ENCODE data around the gene LDB2. TPM values are rescaled to one million over a fixed set of nuclear protein-coding genes. Genes with fewer than 3 reads are reported as not detected.

LDB2 gene
- total RNA-seq, 2 donors from 2014 or later = 31.0 to 34.1 TPM

GRCh38 chr4:16745887-16746286 lies 152.6 kb downstream of the LDB2 start:
- Histone ChIP-seq H3K27ac (no peak overlapping the region), H3K4me1 (ENCODE audit: control insufficient read depth in 1 of 2, low read depth in 2 of 2) (peaks cover 2 to 6% of the 10 kb centered on the region in 2 donors), H3K4me3 (no peak overlapping the region), H3K9me3 (no peaks in the 10 kb centered on the region), H3K36me3 (no peaks in the 10 kb centered on the region), H3K27me3 (replicated peaks; ENCODE audit: insufficient read depth) (no peaks in the 10 kb centered on the region)
- no peak for TF ChIP-seq CTCF (IDR thresholded peaks at IDR 0.05)
- ATAC-seq (ENCODE audit: insufficient number of reproducible peaks, low FRiP score, low read depth) = no peak
- DNase-seq (ENCODE audit: low spot score) = no peak

GRCh38 chr4:16745009-16745635 lies 153.3 kb downstream of the LDB2 start:
- no peak overlapping the region for H3K4me3 ChIP-seq
- H3K4me1 ChIP-seq (ENCODE audit: control insufficient read depth in 1 of 2, low read depth in 2 of 2) = peaks cover 2 to 6% of the 10 kb centered on the region in 2 donors
- H3K27ac ChIP-seq = no peak overlapping the region
- no peaks in the 10 kb centered on the region for H3K27me3 ChIP-seq (replicated peaks; ENCODE audit: insufficient read depth)
- H3K36me3 ChIP-seq = no peaks in the 10 kb centered on the region
- DNase-seq (ENCODE audit: low spot score) (no peak), ATAC-seq (ENCODE audit: insufficient number of reproducible peaks, low FRiP score, low read depth) (no peak)
- TF ChIP-seq CTCF (IDR thresholded peaks at IDR 0.05) = no peak
- no peaks in the 10 kb centered on the region for H3K9me3 ChIP-seq

- no peak for ATAC-seq (ENCODE audit: insufficient number of reproducible peaks, low FRiP score, low read depth)
- H3K27ac ChIP-seq = no peak overlapping the region
- TF ChIP-seq CTCF (IDR thresholded peaks at IDR 0.05) = no peak
Observed at GRCh38 chr4:16741287-16741686, 157.2 kb downstream of the LDB2 start.

GRCh38 chr4:16739997-16740624 lies 158.3 kb downstream of the LDB2 start:
- Histone ChIP-seq H3K4me3 (no peak overlapping the region), H3K36me3 (no peaks in the 10 kb centered on the region), H3K9me3 (no peaks in the 10 kb centered on the region), H3K27ac (no peak overlapping the region), H3K27me3 (replicated peaks; ENCODE audit: insufficient read depth) (no peaks in the 10 kb centered on the region), H3K4me1 (ENCODE audit: control insufficient read depth in 1 of 2, low read depth in 2 of 2) (peaks cover under 1 to 2% of the 10 kb centered on the region in 2 donors)
- no peak for TF ChIP-seq CTCF (IDR thresholded peaks at IDR 0.05)
- DNase-seq (ENCODE audit: low spot score) (no peak), ATAC-seq (ENCODE audit: insufficient number of reproducible peaks, low FRiP score, low read depth) (no peak)

More at GRCh38 chr4:16741287-16741686, 157.2 kb downstream of the LDB2 start:
- no peaks in the 10 kb centered on the region for H3K9me3 ChIP-seq
- H3K36me3 ChIP-seq = no peaks in the 10 kb centered on the region
- no peaks in the 10 kb centered on the region for H3K27me3 ChIP-seq (replicated peaks; ENCODE audit: insufficient read depth)
- peaks cover 2 to 6% of the 10 kb centered on the region in 2 donors for H3K4me1 ChIP-seq (ENCODE audit: control insufficient read depth in 1 of 2, low read depth in 2 of 2)
- DNase-seq (ENCODE audit: low spot score) = no peak
- no peak overlapping the region for H3K4me3 ChIP-seq

- H3K27ac ChIP-seq = no peak overlapping the region
- no peak for DNase-seq (ENCODE audit: low spot score)
- H3K36me3 ChIP-seq = no peaks in the 10 kb centered on the region
- H3K9me3 ChIP-seq = no peaks in the 10 kb centered on the region
- no peaks in the 10 kb centered on the region for H3K4me1 ChIP-seq (ENCODE audit: control insufficient read depth in 1 of 2, low read depth in 2 of 2)
- no peaks in the 10 kb centered on the region for H3K27me3 ChIP-seq (replicated peaks; ENCODE audit: insufficient read depth)
- H3K4me3 ChIP-seq = no peak overlapping the region
- TF ChIP-seq CTCF (IDR thresholded peaks at IDR 0.05) = no peak
- no peak for ATAC-seq (ENCODE audit: insufficient number of reproducible peaks, low FRiP score, low read depth)
Observed at GRCh38 chr4:16738558-16738957, 159.9 kb downstream of the LDB2 start.
